Heart right ventricle (tissue), 16 donors: ENCODE results near the gene C5. TPM values are rescaled to one million over a fixed set of nuclear protein-coding genes. Genes with fewer than 3 reads are reported as not detected.

ENCODE experiments used
- ATAC-seq, 8 donors: fragments of 200-7000 bp; cut with Tn5 transposase; one replicate each; pipeline ENCODE4 v1.9.1; 2020; ENCODE audit warnings: mild to moderate bottlenecking in 8 of 8, moderate library complexity in 8 of 8, moderate number of reproducible peaks in 1 of 8
- DNase-seq, 2 donors: peaks; one replicate each; pipeline ENCODE4 v3.0.0-alpha.2; 2020
- H3K27ac ChIP-seq, 10 donors: fragments of 200-600 bp; sonication (generic) in 2 of 10; one replicate each; pipeline versions ENCODE4 v1.5.0 to v1.8.0; 2020 to 2022; ENCODE audit warnings: mild to moderate bottlenecking in 3 of 10
- H3K27me3 ChIP-seq, 7 donors: fragments of 200-600 bp; one replicate each; pipeline ENCODE4 v1.8.0; 2021 to 2022; ENCODE audit warnings: mild to moderate bottlenecking in 2 of 7
- H3K36me3 ChIP-seq, 9 donors: fragments of 200-600 bp; sonication (generic) in 1 of 9; one replicate each; pipeline versions ENCODE4 v1.5.0 to v1.8.0; 2020 to 2022; ENCODE audit warnings: mild to moderate bottlenecking in 2 of 9
- H3K4me1 ChIP-seq, 9 donors: fragments of 200-600 bp; sonication (generic) in 1 of 9; one replicate each; pipeline versions ENCODE4 v1.5.0 to v1.8.0; 2020 to 2022; ENCODE audit warnings: mild to moderate bottlenecking in 4 of 9
- H3K4me3 ChIP-seq, 10 donors: fragments of 200-600 bp; sonication (generic) in 2 of 10; one replicate each; pipeline versions ENCODE4 v1.5.0 to v1.8.0; 2020 to 2022; ENCODE audit warnings: mild to moderate bottlenecking in 7 of 10, moderate library complexity in 2 of 10
- H3K9me3 ChIP-seq, 11 donors: fragments of 200-600 bp in 10 of 11; sonication (generic) in 2 of 11; one replicate each; pipeline versions ENCODE4 v1.5.0 to v1.8.0; 2013 to 2022; ENCODE audit warnings: mild to moderate bottlenecking in 2 of 11, control low read depth in 1 of 11, moderate library complexity in 1 of 11
- CTCF ChIP-seq, 9 donors: fragments of 200-600 bp; sonication (generic) in 2 of 9; IDR thresholded peaks; one replicate each; pipeline versions ENCODE4 v1.5.0 to v1.8.0; 2021 to 2022; ENCODE audit warnings: antibody characterized with exemption in 9 of 9, mild to moderate bottlenecking in 5 of 9, moderate library complexity in 1 of 9
- WGBS, 2 donors: extraction: QIAGEN DNeasy Blood & Tissue Kit; methylation state at CpG; one replicate each; pipeline ENCODE4 v1.1.7; 2013; ENCODE audit warnings: inconsistent platforms in 1 of 2; 5-methylcytosine and 5-hydroxymethylcytosine counted together
- intact Hi-C, 10 donors: fragments of 100-400 bp; cut with DNase I; formaldehyde crosslinking; loops; one replicate each; pipeline versions ENCODE4 v1.11.1 to v1.14.2; 2022
- polyA plus RNA-seq, 2 donors: library from polyadenylated mRNA; stranded (reverse); fragments of 200-250 nt; gene quantifications; one replicate each; pipeline ENCODE4 v1.2.3, GENCODE V29; 2013
- total RNA-seq, 10 donors: library from RNA; stranded (reverse); fragmentation: NEBNext Ultra II Directional in 3 of 10; extraction: Animal tissue kit (Norgen Biotek cat#: 25700) in 3 of 10; gene quantifications; one replicate each; pipeline versions ENCODE4 v1.2.1 to v1.2.4, GENCODE V29; 2021 to 2023
- donor health status: Arrhythmogenic right ventricular cardiomyopathy.
- donor health status: ischemic (EF 13 %, LVEDD 7.1; RV severe dilation, severe dysfunction).
- donor health status: healthy with polysubstance abuse.
- donor health status: DM: no; HTN: yes; CAD: no.
- donor health status: DM: no; HTN: no; CAD: no.
- donor health status: ischemic (EF 25% LVEDD 6.9; RV normal size, moderate dysfunction).
- donor health status: ischemic (EF 25% LVEDD 5.7; RV mildly dilated, moderate dysfunction).
- donor health status: healthy.
- donor health status: DM: yes; HTN: yes; CAD: no.
- donor health status: Ischemic cardiomyopathy.
- donor health status: ischemic (EF 35%, LVEDD 5.7; RV mildly dilated, moderate dysfunction).
- donor health status: nonischemic (EF 11% LVEDD 7.7; RV severe dilation, severe dysfunction).
- donor health status: DM: yes; HTN: yes; CAD: no.
- donor health status: PGD.
- donor health status: ischemic (EF 29% LVEDD 5.4; RV normal size, mild dysfunction).
- donor health status: nonischemic (EF 23%, LVEDD 6.1; RV moderate dilation, normal function).

Gene C5
- total and polyA plus RNA-seq, 12 donors = 0.35 to 1.5 (median 0.50) TPM

DNA sequence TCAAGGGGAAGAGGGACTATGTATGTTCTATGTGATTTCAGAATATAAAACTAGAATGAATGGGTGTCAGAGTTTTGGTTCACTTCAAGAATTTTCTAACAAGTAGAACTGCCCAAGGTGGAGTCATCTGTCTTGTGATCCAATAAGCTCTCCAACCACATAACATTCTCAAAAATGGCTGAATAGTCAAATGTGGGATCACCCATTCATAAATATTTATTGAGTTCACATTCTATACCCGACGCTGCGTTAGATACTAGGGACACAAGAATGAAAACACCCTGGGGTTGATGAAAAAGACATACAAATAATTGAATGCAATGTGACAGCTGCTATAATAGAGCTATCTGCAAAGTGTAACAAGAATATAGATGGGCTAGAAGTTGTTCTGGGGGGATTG is 88.1 kb downstream of the C5 start:
- ATAC-seq (no peak), DNase-seq (no peak)
- Histone ChIP-seq H3K9me3 (no peaks in the 10 kb centered on the region), H3K4me3 (no peak overlapping the region), H3K4me1 (peaks cover 0 to 5% (median 0%) of the 10 kb centered on the region in 9 donors), H3K36me3 (peaks cover 0 to 19% (median 0%) of the 10 kb centered on the region in 9 donors), H3K27ac (no peak overlapping the region), H3K27me3 (no peaks in the 10 kb centered on the region)
- TF ChIP-seq CTCF (IDR thresholded peaks at IDR 0.05) = no peak
- intact Hi-C loops = no loop called here
- WGBS, 2 donors = 97 to 98% methylated on average over 3 of the region's 3 CpGs

DNA sequence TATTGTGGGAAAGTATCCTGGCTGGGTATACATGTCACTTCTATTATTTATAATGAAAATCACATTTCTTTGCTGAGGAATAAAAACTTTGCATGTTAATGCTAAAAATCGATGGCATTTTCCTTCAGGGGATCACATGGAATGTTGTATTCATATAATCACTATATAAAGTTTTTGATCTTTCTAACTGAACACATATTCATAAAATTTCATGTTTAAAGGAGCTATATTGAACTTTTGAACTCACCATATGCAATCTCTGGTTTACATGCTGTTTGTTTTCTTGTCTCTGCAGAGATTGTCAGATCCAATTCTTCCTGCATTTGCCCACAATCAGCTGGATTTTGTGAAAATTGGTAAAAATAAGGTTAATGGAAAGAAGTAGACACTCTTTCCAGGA is 90.1 kb downstream of the C5 start:
- no peaks in the 10 kb centered on the region for H3K27me3 ChIP-seq
- 86 to 98% methylated on average over 1 of the region's 1 CpG for WGBS, 2 donors
- ATAC-seq = no peak

DNA sequence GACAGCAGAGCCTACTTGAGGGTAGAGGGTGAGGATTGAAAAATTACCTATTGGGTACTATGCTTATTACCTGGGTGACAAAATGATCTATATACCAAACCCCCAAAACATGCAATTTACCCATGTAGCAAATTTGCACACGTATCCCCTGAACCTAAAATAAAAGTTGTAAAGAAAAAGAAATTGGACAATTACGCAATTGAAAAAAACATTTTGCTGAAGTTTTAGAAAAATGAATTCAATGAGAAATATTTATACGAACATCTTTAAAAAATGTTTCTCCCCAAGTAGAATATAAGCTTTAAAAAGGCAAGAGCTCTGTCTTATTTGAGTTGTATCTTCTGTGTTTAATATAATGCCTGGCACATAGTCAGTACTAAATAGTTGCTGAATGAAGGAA is 93.2 kb downstream of the C5 start:
- 96 to 97% methylated on average over 3 of the region's 3 CpGs for WGBS, 2 donors
- Histone ChIP-seq H3K4me3 (no peak overlapping the region), H3K9me3 (no peaks in the 10 kb centered on the region), H3K4me1 (no peaks in the 10 kb centered on the region), H3K27me3 (no peaks in the 10 kb centered on the region), H3K27ac (no peak overlapping the region), H3K36me3 (peaks cover 0 to 9% (median 0%) of the 10 kb centered on the region in 9 donors)
- DNase-seq (no peak), ATAC-seq (no peak)
- intact Hi-C loops = no loop called here
- no peak for TF ChIP-seq CTCF (IDR thresholded peaks at IDR 0.05)

More for the DNA sequence above, 90.1 kb downstream of the C5 start:
- peaks cover 0 to 19% (median 0%) of the 10 kb centered on the region in 9 donors for H3K36me3 ChIP-seq
- no peak for DNase-seq
- no peak overlapping the region for H3K4me3 ChIP-seq
- TF ChIP-seq CTCF (IDR thresholded peaks at IDR 0.05) = no peak
- H3K4me1 ChIP-seq = no peaks in the 10 kb centered on the region
- H3K9me3 ChIP-seq = no peaks in the 10 kb centered on the region
- intact Hi-C loops = no loop called here
- H3K27ac ChIP-seq = no peak overlapping the region

- Histone ChIP-seq H3K4me1 (peaks cover 0 to 7% (median 0%) of the 10 kb centered on the region in 9 donors), H3K36me3 (no peaks in the 10 kb centered on the region), H3K9me3 (no peaks in the 10 kb centered on the region), H3K27ac (no peak overlapping the region), H3K4me3 (no peak overlapping the region), H3K27me3 (no peaks in the 10 kb centered on the region)
- TF ChIP-seq CTCF (IDR thresholded peaks at IDR 0.05) = no peak
- DNase-seq (no peak), ATAC-seq (no peak)
- intact Hi-C loops = no loop called here
- WGBS, 2 donors = 94 to 97% methylated on average over 9 of the region's 9 CpGs
Observed at GRCh38 chr9:120951960-120952618, 98.0 kb downstream of the C5 start.
